Transverse colon (tissue), 4 donors: Measurements from ENCODE around the gene KLK4. TPM values are rescaled to one million over a fixed set of nuclear protein-coding genes. Genes with fewer than 3 reads are reported as not detected.

Experiments
- DNase-seq: peaks from one replicate; pipeline ENCODE4 v3.0.0-alpha.2; 2019
- H3K27ac ChIP-seq, 4 donors: fragments of 200-600 bp; sonication (generic); 2 replicates each; pipeline ENCODE4 v1.5.1; 2016 to 2018; ENCODE audit warnings: inconsistent platforms in 4 of 4
- H3K27me3 ChIP-seq: fragments of 200-600 bp; sonication (generic); 2 replicates; pipeline ENCODE4 v1.5.1; 2017; ENCODE audit warnings: inconsistent platforms
- H3K36me3 ChIP-seq, 4 donors: fragments of 200-600 bp; sonication (generic); 2 replicates each; pipeline ENCODE4 v1.5.1; 2017 to 2019; ENCODE audit warnings: inconsistent platforms in 4 of 4
- H3K4me1 ChIP-seq, 4 donors: fragments of 200-600 bp; sonication (generic); 2 replicates each; pipeline ENCODE4 v1.5.1; 2017 to 2020; ENCODE audit warnings: inconsistent platforms in 4 of 4
- H3K4me3 ChIP-seq, 4 donors: fragments of 200-600 bp; sonication (generic); 1 replicate in 1 of 4; 2 replicates in 3 of 4; pipeline versions ENCODE4 v1.5.1 to v1.6.1; 2017 to 2019; ENCODE audit warnings: inconsistent platforms in 4 of 4
- H3K9me3 ChIP-seq, 2 donors: fragments of 200-600 bp; sonication (generic); 2 replicates each; pipeline ENCODE4 v1.5.1; 2017 to 2019; ENCODE audit warnings: inconsistent platforms in 2 of 2
- EP300 ChIP-seq: sonication (generic); formaldehyde crosslinking; IDR thresholded peaks from one replicate; pipeline ENCODE4 v1.6.1; 2017; ENCODE audit warnings: antibody characterized with exemption, low read depth
- POLR2A ChIP-seq: fragments of 450-650 bp; IDR thresholded peaks from one replicate; pipeline ENCODE4 v1.6.1; 2016; ENCODE audit warnings: antibody characterized with exemption, mild to moderate bottlenecking, moderate library complexity
- POLR2AphosphoS5 ChIP-seq, 3 donors: sonication (generic); formaldehyde crosslinking; IDR thresholded peaks; one replicate each; pipeline ENCODE4 v1.6.1; 2016; ENCODE audit warnings: antibody characterized with exemption in 3 of 3
- WGBS, 2 donors: methylation state at CpG; one replicate each; pipeline ENCODE4 v1.1.5; 2018; ENCODE audit warnings: low coverage in 1 of 2; 5-methylcytosine and 5-hydroxymethylcytosine counted together
- in situ Hi-C, 4 donors: fragments of 200-750 bp; cut with MboI; loops; one replicate each; pipeline versions ENCODE4 v1.15.0 to v1.15.1; 2017; ENCODE audit warnings: low sequenced_read_pairs in 3 of 4, low pct_ligation_motif_present in 1 of 4, low pct_unique_long_range_greater_than_20kb in 1 of 4
- intact Hi-C: fragments of 100-400 bp; cut with DNase I; formaldehyde crosslinking; loops from one replicate; pipeline ENCODE4 v1.15.1; 2023; ENCODE audit warnings: low total_unique reads
- total RNA-seq, 4 donors: library from RNA; depleted of rRNA; stranded (reverse); fragments of >200 nt; gene quantifications; one replicate each; pipeline ENCODE4 v1.1.0, GENCODE V29; 2016
- TF ChIP-seq, protein P1 (sequence below), 5 experiments: fragments of 200-600 bp in 3 of 5; fragments of 450-650 bp in 2 of 5; sonication (generic) in 3 of 5; IDR thresholded peaks; 1 replicate in 2 of 5; 2 replicates in 3 of 5; pipeline ENCODE4 v1.5.1; 2016 to 2017; ENCODE audit warnings: antibody characterized with exemption in 5 of 5, inconsistent platforms in 3 of 5, mild to moderate bottlenecking in 2 of 5, moderate library complexity in 1 of 5

KLK4 gene
- total RNA-seq, 4 donors from 2014 or later = 3.0 TPM; not detected in 3

DNA sequence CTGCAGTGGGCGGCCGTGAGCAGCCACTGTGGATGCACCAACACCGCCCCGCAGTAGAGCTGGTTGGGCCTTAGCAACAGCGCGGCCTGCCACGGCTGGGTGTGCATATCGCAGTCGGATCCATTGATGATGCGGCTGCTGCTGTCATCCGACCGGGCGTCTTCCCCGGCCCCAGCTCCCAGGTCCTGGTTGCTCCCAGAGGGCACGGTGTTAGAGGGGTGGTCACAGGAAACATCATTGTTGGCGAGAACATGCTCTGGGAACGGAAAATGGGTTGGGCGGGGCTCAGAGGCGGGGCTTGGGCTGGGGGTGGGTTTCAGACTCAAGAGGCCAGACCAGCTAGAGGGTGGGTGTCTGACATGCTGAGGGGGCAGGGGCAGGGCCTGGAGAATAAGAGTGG is 38.7 kb upstream of the KLK4 start:
- TF ChIP-seq POLR2A (no peak), EP300 (no peak), POLR2AphosphoS5 (IDR thresholded peaks at IDR 0.05) (no peak)
- TF ChIP-seq, protein P1, sequence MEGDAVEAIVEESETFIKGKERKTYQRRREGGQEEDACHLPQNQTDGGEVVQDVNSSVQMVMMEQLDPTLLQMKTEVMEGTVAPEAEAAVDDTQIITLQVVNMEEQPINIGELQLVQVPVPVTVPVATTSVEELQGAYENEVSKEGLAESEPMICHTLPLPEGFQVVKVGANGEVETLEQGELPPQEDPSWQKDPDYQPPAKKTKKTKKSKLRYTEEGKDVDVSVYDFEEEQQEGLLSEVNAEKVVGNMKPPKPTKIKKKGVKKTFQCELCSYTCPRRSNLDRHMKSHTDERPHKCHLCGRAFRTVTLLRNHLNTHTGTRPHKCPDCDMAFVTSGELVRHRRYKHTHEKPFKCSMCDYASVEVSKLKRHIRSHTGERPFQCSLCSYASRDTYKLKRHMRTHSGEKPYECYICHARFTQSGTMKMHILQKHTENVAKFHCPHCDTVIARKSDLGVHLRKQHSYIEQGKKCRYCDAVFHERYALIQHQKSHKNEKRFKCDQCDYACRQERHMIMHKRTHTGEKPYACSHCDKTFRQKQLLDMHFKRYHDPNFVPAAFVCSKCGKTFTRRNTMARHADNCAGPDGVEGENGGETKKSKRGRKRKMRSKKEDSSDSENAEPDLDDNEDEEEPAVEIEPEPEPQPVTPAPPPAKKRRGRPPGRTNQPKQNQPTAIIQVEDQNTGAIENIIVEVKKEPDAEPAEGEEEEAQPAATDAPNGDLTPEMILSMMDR (IDR thresholded peaks at IDR 0.05) = no peak
- no peak overlapping the region for H3K27ac ChIP-seq
- WGBS, 2 donors = 61 to 84% methylated on average over 4 to 19 of the region's 19 CpGs
- H3K4me3 ChIP-seq = no peak overlapping the region
- no peak for DNase-seq
- no peaks in the 10 kb centered on the region for H3K9me3 ChIP-seq
- H3K36me3 ChIP-seq = no peaks in the 10 kb centered on the region
- in situ Hi-C loops (no loop called here), intact Hi-C loops (no loop called here)
- H3K27me3 ChIP-seq = peaks cover 6% of the 10 kb centered on the region
- no peaks in the 10 kb centered on the region for H3K4me1 ChIP-seq

DNA sequence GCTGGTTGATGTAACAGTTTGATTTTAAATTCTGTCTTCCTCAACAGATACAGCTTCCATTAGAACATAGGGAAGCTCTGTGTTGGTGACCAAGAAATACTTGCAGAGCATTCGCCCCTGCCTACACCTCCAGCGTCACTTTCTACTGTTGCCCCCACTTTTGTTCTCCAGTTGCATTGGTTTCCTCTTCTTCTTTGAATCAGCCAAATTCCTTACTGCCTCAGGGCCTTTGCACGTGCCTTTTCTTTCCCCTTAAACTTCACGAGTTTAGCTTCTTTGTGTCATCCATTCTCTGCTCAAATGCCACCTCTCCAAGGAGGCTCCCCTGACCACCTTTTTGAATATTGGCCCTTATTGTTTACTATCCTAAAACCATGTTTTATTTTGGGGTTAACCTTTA is 35.9 kb upstream of the KLK4 start:
- TF ChIP-seq POLR2AphosphoS5 (IDR thresholded peaks at IDR 0.05) (no peak), EP300 (no peak), POLR2A (no peak)
- TF ChIP-seq, protein P1 (IDR thresholded peaks at IDR 0.05) = no peak
- Histone ChIP-seq H3K36me3 (no peaks in the 10 kb centered on the region), H3K27me3 (peaks cover 6% of the 10 kb centered on the region), H3K27ac (no peak overlapping the region), H3K4me1 (no peaks in the 10 kb centered on the region), H3K4me3 (no peak overlapping the region), H3K9me3 (no peaks in the 10 kb centered on the region)
- DNase-seq = no peak
- 78 to 79% methylated on average over 4 of the region's 4 CpGs for WGBS, 2 donors
- in situ Hi-C loops = no loop called here
- intact Hi-C loops = no loop called here

DNA sequence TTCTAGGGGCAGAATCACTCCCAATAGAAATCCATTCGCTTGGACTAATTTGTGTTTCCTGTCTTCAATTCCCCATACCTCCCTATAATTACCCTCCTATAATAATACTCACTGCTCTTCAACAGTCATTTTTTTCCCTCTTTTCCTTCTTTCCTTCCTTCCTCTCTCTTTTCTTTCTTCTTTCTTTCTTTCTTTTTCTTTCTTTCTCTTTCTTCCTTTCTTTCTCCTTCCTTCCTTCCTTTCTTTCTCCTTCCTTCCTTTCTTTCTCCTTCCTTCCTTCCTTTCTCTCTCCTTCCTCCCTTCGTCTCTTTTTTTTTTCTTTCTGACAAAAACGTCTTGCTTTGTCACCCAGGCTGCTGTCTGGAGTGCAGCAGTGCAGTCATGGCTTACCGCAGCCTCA is 33.6 kb upstream of the KLK4 start:
- intact Hi-C loops = no loop called here
- in situ Hi-C loops = no loop called here
- Histone ChIP-seq H3K4me3 (no peak overlapping the region), H3K9me3 (no peaks in the 10 kb centered on the region), H3K27me3 (peaks cover 1% of the 10 kb centered on the region), H3K36me3 (no peaks in the 10 kb centered on the region), H3K27ac (no peak overlapping the region), H3K4me1 (no peaks in the 10 kb centered on the region)
- WGBS, 2 donors = 66 to 69% methylated on average over 4 of the region's 4 CpGs
- DNase-seq = no peak
- no peak for TF ChIP-seq EP300
- TF ChIP-seq POLR2A = no peak
- TF ChIP-seq, protein P1 (IDR thresholded peaks at IDR 0.05) = no peak
- no peak for TF ChIP-seq POLR2AphosphoS5 (IDR thresholded peaks at IDR 0.05)

DNA sequence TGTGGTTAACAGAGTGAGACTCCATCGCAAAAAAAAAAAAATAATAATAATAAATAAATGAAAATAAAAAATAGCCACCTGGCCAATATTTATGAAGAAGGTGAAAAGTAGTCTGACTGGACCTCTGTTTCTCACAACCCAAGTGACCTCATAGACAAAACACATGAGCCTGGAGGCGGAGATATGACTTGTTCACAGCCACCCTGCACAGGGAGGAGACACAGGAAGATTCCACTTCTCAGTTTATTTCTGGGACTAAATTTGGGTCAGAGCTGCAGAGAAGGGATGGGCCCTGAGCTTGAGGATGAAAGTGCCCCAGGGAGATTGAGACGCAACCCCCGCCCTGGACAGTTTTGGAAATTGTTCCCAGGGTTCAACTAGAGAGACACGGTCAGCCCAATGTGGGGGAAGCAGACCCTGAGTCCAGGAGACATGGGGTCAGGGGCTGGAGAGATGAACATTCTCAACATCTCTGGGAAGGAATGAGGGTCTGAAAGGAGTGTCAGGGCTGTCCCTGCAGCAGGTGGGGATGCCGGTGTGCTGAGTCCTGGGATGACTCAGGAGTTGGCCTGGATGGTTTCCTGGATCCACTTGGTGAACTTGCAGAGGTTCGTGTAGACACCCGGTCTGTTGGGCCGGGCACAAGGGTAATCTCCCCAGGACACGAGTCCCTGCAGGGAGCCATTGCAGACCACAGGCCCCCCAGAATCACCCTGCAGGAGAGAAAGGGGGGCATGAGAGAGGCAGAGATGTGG is 32.1 kb upstream of the KLK4 start:
- in situ Hi-C loops (no loop called here), intact Hi-C loops (no loop called here)
- no peak for DNase-seq
- H3K36me3 ChIP-seq = no peaks in the 10 kb centered on the region
- no peaks in the 10 kb centered on the region for H3K4me1 ChIP-seq
- H3K27ac ChIP-seq = no peak overlapping the region
- H3K27me3 ChIP-seq = peaks cover 10% of the 10 kb centered on the region
- TF ChIP-seq POLR2A (no peak), POLR2AphosphoS5 (IDR thresholded peaks at IDR 0.05) (no peak), EP300 (no peak)
- TF ChIP-seq, protein P1 (IDR thresholded peaks at IDR 0.05) = no peak
- H3K9me3 ChIP-seq = no peaks in the 10 kb centered on the region
- no peak overlapping the region for H3K4me3 ChIP-seq
- 68 to 88% methylated on average over 3 to 10 of the region's 10 CpGs for WGBS, 2 donors
